HG02884 (cell line): ENCODE results near the gene GNG13.
"Not testable (repeated sequence)": the region's sequence is repeated elsewhere in the genome, so short reads cannot be mapped to it uniquely, and the experiment has no call there.

ENCODE experiments used
- ATAC-seq: cut with Tn5 transposase; IDR thresholded peaks from one replicate; pipeline ENCODE4 v1.9.1; 2021; ENCODE audit warnings: mild to moderate bottlenecking, moderate library complexity; ENCODE audit not compliant: unreplicated experiment

Gene GNG13

GRCh38 chr16:764848-765487 is 35.6 kb downstream of the GNG13 start:
- no peak for ATAC-seq

DNA sequence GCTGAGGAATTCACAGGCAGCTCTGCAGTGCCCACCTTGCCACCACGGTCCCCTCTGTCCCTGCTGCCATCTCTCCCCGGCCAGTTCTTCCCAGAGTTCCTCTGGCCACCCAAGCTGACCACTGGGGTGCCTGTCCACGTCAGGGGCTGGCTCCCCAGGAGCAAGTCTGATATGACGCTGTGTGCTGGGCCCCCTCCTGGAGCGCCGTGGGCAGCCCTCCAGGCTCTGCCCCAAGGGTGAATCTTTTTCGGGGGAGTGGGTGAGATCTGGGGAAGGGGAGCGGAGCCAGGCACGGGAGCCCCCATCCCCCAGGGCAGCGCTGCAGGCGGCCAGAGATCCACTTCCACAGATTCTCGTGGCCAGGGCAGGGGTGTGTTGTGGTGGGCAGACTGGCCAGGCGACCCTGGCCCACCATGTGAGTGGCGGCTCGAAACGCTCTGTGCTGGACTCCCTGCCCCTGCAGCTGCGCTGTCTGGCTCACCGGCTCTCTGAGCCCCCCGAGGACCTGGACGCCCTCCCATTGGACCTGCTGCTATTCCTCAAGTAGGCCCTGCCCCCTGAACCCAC is 36.3 kb downstream of the GNG13 start:
- no peak for ATAC-seq

DNA sequence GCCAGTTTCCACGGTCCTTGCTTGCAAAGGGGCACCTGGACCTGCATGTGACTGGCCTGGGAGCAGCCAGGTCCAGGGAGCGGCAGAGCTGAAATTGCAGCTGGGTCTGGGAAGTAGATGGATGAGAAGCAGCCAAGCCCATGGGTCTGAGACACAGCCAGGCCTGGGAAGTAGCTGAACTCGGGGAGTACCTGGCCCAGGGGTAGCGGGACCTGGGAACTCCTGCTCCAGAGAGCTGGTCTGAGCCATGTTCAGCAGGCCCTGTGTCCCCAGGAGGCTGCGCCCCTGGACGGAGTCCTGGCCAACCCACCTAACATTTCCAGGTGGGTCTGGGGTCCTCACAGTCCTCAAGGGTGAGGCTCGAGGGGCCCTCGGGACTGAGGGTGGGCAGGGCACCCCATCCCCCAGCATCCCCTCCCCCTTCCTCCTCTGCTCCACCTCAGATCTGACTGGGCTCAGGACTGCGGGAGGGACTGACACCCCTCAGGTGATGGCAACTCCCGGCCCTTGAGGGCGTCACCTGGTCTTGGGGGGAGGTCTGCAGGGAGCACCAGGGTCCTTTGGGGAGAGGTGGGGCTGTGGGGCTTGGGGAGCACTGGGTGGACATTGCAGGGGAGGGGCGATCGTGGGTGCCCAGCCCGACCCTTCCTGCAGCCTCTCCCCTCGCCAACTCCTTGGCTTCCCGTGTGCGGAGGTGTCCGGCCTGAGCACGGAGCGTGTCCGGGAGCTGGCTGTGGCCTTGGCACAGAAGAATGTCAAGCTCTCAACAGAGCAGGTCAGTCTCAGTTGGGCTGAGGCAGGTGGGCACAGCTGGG is 37.0 kb downstream of the GNG13 start:
- no peak for ATAC-seq

GRCh38 chr16:762595-763268 is 37.8 kb downstream of the GNG13 start:
- ATAC-seq: no peak

DNA sequence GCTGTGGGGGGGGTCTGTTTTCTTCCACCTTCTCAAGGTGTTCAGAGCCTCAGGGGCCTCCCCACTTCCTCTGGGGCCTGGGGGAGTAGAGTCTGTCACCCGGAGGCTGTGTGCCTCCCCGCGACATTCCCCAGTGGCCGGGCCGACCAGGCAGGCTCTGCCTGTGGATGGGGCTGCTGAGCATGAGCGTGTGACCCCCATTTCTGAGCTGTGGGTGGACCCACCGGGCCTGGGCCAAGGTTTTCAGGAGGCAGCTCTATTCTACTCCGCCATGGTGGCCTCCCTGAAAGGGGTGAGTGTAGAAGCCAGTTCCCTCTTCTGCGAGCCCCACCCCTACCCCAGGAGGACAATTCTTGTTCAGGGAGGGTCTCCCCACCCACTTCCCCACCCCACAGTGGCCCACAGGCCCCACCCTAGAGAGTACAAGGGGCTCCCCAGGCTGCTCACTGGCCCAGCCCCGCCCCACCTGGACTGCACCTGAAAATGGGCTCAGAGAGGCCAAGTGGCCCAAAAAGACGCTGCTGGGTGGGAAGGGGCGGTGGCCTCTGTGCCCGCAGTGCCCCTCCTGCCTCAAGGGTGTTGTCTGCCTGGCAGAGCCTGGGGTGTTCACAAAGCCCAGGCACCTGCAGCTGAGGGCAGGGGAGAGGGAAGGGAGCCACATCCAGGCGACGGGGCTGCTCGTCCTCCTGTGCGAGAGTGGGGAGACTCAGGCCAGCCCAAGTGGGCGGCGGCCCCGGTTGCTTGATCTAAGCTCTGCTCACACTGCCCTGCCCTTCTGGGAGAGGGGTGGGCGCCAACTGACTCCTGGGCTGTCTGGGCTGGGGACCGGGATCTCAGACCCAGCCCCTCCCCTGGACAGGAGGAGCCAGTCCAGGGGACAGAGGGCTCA is 38.7 kb downstream of the GNG13 start:
- no peak for ATAC-seq

DNA sequence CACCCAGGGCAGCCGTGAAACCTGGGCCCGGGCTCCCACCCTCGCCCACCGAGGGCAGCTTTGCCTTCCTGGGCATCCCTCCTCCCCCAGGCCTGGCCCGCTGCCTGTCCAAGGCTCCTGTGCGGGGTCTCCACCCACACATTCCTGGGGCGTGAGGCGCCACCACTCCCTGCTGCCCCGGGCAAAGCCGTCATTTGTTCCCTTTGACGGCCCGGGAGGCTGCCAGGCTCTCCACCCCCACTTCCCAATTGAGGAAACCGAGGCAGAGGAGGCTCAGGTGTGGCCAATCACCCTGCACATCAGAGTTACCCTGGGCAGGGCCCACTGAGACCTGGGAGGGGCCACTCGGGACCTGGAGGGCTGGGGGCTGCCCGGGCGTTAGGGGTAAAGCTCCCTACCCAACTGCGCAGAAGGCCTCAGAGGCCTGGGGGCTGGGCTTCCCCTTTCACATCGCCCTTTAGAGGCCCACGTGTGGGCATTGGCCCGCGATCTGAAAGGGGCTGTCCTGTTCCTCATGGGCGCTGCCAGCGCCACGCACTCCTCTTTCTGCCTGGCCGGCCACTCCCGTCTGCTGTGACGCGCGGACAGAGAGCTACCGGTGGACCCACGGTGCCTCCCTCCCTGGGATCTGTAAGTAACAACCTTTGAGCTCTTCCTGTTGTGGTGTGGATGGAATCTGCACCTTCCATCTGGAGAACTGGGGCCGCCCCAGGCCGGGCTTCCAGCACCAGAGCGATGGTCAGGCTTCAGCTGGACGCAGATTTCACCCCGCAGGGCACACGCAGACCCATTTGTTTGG is 39.8 kb downstream of the GNG13 start, which contains the start of gene MSLN:
MSLN (plus strand) TSS at position 190 of the 799 bp plus-strand sequence. CDS start 1,947 bp downstream, outside the sequence.
- ATAC-seq: no peak

- ATAC-seq: no peak
These were observed 40.5 kb downstream of the GNG13 start for GRCh38 chr16:760065-760464.

DNA sequence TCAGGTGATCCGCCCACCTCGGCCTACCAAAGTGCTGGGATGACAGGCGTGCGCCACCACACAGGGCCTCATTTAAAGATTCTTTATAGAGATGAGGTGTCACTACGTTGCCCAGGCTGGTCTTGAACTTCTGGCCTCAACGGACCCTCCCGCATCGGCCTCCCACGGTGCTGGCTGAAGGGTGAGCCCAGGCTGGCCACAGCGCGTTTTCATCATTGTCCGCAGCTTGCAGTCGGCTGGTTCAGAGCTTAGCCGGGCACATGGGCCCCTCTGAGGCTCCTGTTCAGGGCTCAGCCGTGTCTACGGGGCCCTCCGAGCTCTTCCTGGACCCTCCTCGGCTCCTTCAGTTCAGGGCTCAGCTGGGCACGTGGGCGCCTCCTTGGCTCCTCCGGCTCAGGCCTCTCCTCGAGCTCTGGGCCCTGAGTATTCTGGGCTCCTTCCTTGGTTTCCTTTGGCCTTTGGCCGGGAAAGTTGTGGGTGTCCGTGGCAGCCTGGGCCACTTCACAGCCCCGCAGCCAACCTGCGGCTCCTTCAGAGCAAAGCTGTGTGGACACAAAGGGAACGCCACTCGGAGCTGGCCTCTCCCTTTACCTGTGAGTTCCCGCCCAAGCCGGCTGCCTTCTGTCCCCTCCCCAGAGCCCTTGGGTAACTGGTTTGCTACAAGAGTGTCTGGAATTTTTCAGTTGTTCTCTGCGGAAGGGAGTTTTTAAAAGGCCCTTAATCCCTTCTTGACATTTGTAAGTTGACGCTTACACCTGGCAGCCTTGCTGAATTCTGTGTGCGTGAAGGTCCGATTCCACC is 41.2 kb downstream of the GNG13 start:
- no peak for ATAC-seq

GRCh38 chr16:756428-756827 is 44.1 kb downstream of the GNG13 start:
- no peak for ATAC-seq

GRCh38 chr16:754656-755055 is 45.9 kb downstream of the GNG13 start:
- ATAC-seq: no peak

- not testable (repeated sequence) for ATAC-seq
These were observed 46.4 kb downstream of the GNG13 start for GRCh38 chr16:754121-754607.

DNA sequence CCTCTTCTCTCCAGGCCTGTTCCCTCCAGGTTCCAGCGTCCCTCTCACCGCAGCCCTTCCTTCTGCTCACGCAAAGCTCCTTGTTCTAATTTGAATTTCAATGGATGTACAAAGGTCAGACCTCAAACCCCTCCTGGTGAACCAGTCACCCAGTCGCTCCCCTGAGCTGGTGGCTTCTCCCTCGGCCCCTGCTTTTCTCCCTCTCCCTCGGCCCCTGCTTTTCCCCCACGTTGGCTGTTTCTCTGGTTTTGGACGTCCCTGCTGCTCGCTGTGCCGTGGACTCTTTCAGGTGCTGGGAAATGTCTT is 48.6 kb downstream of the GNG13 start:
- no peak for ATAC-seq

GRCh38 chr16:751152-752006 is 49.2 kb downstream of the GNG13 start:
- ATAC-seq: no peak

GRCh38 chr16:750485-750884 is 50.0 kb downstream of the GNG13 start:
- no peak for ATAC-seq

GRCh38 chr16:749010-749409 is 51.5 kb downstream of the GNG13 start:
- no peak for ATAC-seq
